H1 (cell line): Measurements from ENCODE around the gene KIAA1614. TPM values are rescaled to one million over a fixed set of nuclear protein-coding genes. Genes with fewer than 3 reads are reported as not detected.

Experiments used
- CTCF ChIA-PET: fragments of 300-600 bp; sonication (Branson Sonifier 250); formaldehyde crosslinking; loops from one replicate; lab custom pipeline; 2021; ENCODE audit not compliant: partially characterized antibody; lab: Charles Lee
- POLR2A ChIA-PET: fragments of 300-600 bp; sonication (Branson Sonifier 250); formaldehyde crosslinking; loops from one replicate; lab custom pipeline; 2021; ENCODE audit warnings: inconsistent platforms; ENCODE audit not compliant: partially characterized antibody; lab: Charles Lee
- DNase-seq, 2 experiments: peaks; one replicate each; pipeline versions ENCODE4 v3.0.0 to v3.0.0-alpha.2; 2010 to 2022; ENCODE audit warnings: low spot score in 2 of 2, low read depth in 1 of 2, mixed read lengths in 1 of 2
- FAIRE-seq: peaks from 2 replicates; lab custom pipeline; 2011; peaks lifted over from hg19 to GRCh38; lab: Jason Lieb, UNC
- H2AFZ ChIP-seq: 2 replicates; pipeline ENCODE4 v1.8.1; 2012; ENCODE audit warnings: low read length, inconsistent platforms
- H2AK5ac ChIP-seq: 2 replicates; pipeline ENCODE4 v1.6.1; 2013; ENCODE audit warnings: low read depth, low read length
- H2BK120ac ChIP-seq: replicated peaks from 2 replicates; pipeline ENCODE3; 2013; ENCODE audit warnings: low read depth, low read length, inconsistent platforms
- H2BK12ac ChIP-seq: 2 replicates; pipeline ENCODE4 v1.6.1; 2013; ENCODE audit warnings: low read depth, low read length
- H2BK15ac ChIP-seq: 2 replicates; pipeline ENCODE4 v1.6.1; 2013; ENCODE audit warnings: low read length
- H2BK20ac ChIP-seq: 2 replicates; pipeline ENCODE4 v1.6.1; 2013; ENCODE audit warnings: low read length
- H2BK5ac ChIP-seq: 2 replicates; pipeline ENCODE4 v1.6.1; 2013; ENCODE audit warnings: low read depth, low read length
- H3K14ac ChIP-seq: 2 replicates; pipeline ENCODE4 v1.6.1; 2013; ENCODE audit warnings: inconsistent platforms; ENCODE audit not compliant: insufficient read length
- H3K18ac ChIP-seq: 2 replicates; pipeline ENCODE4 v1.6.1; 2013; ENCODE audit warnings: low read length; ENCODE audit errors: extremely low read depth
- H3K23ac ChIP-seq: 2 replicates; pipeline ENCODE4 v1.6.1; 2013; ENCODE audit warnings: inconsistent platforms; ENCODE audit not compliant: insufficient read length
- H3K23me2 ChIP-seq: 2 replicates; pipeline ENCODE4 v1.6.1; 2013; ENCODE audit warnings: low read depth, low read length
- H3K27ac ChIP-seq: 2 replicates; pipeline ENCODE4 v1.6.1; 2011; ENCODE audit warnings: low read depth, low read length, inconsistent platforms
- H3K27me3 ChIP-seq, 4 experiments: replicated peaks in 1 of 4; 1 replicate in 1 of 4; 2 replicates in 3 of 4; pipeline versions ENCODE4 v1.6.1 to v1.8.1; 2011 to 2013; ENCODE audit warnings: low read length in 3 of 4, mild to moderate bottlenecking in 3 of 4, inconsistent platforms in 2 of 4, mixed read lengths in 2 of 4, moderate library complexity in 1 of 4; ENCODE audit not compliant: control insufficient read depth in 3 of 4, insufficient read depth in 3 of 4; ENCODE audit errors: extremely low read depth in 1 of 4
- H3K36me3 ChIP-seq, 4 experiments: 2 replicates each; pipeline versions ENCODE4 v1.6.1 to v1.8.1; 2011 to 2013; ENCODE audit warnings: mild to moderate bottlenecking in 4 of 4, low read length in 3 of 4, moderate library complexity in 2 of 4, control low read depth in 1 of 4, inconsistent platforms in 1 of 4; ENCODE audit not compliant: insufficient read depth in 4 of 4, control insufficient read depth in 2 of 4
- H3K4ac ChIP-seq: replicated peaks from 2 replicates; pipeline ENCODE3; 2013; ENCODE audit warnings: low read length, low read depth, mixed read lengths, inconsistent platforms; ENCODE audit not compliant: insufficient read length
- H3K4me1 ChIP-seq, 4 experiments: replicated peaks in 1 of 4; 1 replicate in 1 of 4; 2 replicates in 3 of 4; pipeline versions ENCODE4 v1.6.1 to v1.8.1; 2011 to 2013; ENCODE audit warnings: low read length in 3 of 4, inconsistent platforms in 2 of 4, mixed read lengths in 1 of 4; ENCODE audit not compliant: insufficient read depth in 4 of 4, control insufficient read depth in 3 of 4
- H3K4me2 ChIP-seq, 2 experiments: 2 replicates each; pipeline versions ENCODE4 v1.6.1 to v1.8.1; 2011 to 2013; ENCODE audit warnings: low read depth in 2 of 2, low read length in 2 of 2, control low read depth in 1 of 2, inconsistent platforms in 1 of 2, mild to moderate bottlenecking in 1 of 2; ENCODE audit not compliant: insufficient read depth in 1 of 2
- H3K4me3 ChIP-seq, 4 experiments: fragments of 200-600, 300-600 bp in 1 of 4; sonication (generic), shearing (Covaris generic), sonication (Bioruptor Twin) in 1 of 4; 2 replicates each; pipeline versions ENCODE4 v1.5.1 to v1.8.1; 2011 to 2016; ENCODE audit warnings: low read length in 4 of 4, low read depth in 3 of 4, control low read depth in 2 of 4, inconsistent platforms in 2 of 4, mild to moderate bottlenecking in 2 of 4, mixed read lengths in 1 of 4, moderate library complexity in 1 of 4; ENCODE audit not compliant: insufficient read depth in 2 of 4; ENCODE audit errors: extremely low read depth in 1 of 4
- H3K56ac ChIP-seq: replicated peaks from 2 replicates; pipeline ENCODE3; 2013; ENCODE audit warnings: low read depth, mild to moderate bottlenecking, mixed read lengths, low read length, inconsistent platforms; ENCODE audit not compliant: insufficient read length
- H3K79me1 ChIP-seq: 2 replicates; pipeline ENCODE4 v1.6.1; 2013; ENCODE audit warnings: low read depth, low read length, control low read depth
- H3K79me2 ChIP-seq, 2 experiments: 2 replicates each; pipeline versions ENCODE4 v1.6.1 to v1.8.1; 2012 to 2013; ENCODE audit warnings: low read length in 2 of 2, mild to moderate bottlenecking in 2 of 2, inconsistent platforms in 1 of 2; ENCODE audit not compliant: insufficient read depth in 2 of 2, control insufficient read depth in 1 of 2
- H3K9ac ChIP-seq, 4 experiments: replicated peaks in 1 of 4; 1 replicate in 1 of 4; 2 replicates in 3 of 4; pipeline versions ENCODE4 v1.6.1 to v1.8.1; 2011 to 2013; ENCODE audit warnings: low read depth in 3 of 4, low read length in 3 of 4, control low read depth in 2 of 4, mild to moderate bottlenecking in 2 of 4, moderate library complexity in 2 of 4, inconsistent platforms in 1 of 4; ENCODE audit errors: extremely low read depth in 1 of 4
- H3K9me3 ChIP-seq, 2 experiments: 2 replicates each; pipeline versions ENCODE4 v1.6.1 to v1.8.1; 2012 to 2013; ENCODE audit warnings: mild to moderate bottlenecking in 2 of 2, moderate library complexity in 2 of 2, control low read depth in 1 of 2, inconsistent platforms in 1 of 2, low read depth in 1 of 2, low read length in 1 of 2, mixed read lengths in 1 of 2; ENCODE audit not compliant: insufficient read depth in 2 of 2
- H4K20me1 ChIP-seq, 2 experiments: replicated peaks in 1 of 2; 2 replicates each; pipeline versions ENCODE3 to v1.8.1; 2011 to 2013; ENCODE audit warnings: inconsistent platforms in 2 of 2, low read length in 2 of 2, mild to moderate bottlenecking in 1 of 2; ENCODE audit not compliant: insufficient read depth in 2 of 2, control insufficient read depth in 1 of 2
- H4K5ac ChIP-seq: 2 replicates; pipeline ENCODE4 v1.6.1; 2013; ENCODE audit warnings: low read length, low read depth, mixed read lengths, inconsistent platforms; ENCODE audit not compliant: insufficient read length
- H4K8ac ChIP-seq: 2 replicates; pipeline ENCODE4 v1.8.0; 2013; ENCODE audit warnings: mild to moderate bottlenecking, moderate library complexity, low read length, inconsistent platforms; ENCODE audit not compliant: insufficient read depth; ENCODE audit errors: extremely low read depth
- H4K91ac ChIP-seq: replicated peaks from 2 replicates; pipeline ENCODE3; 2013; ENCODE audit warnings: low read length, mixed read lengths, inconsistent platforms; ENCODE audit not compliant: insufficient read length
- BACH1 ChIP-seq: IDR thresholded peaks from 2 replicates; pipeline ENCODE4 v1.6.1; 2012; ENCODE audit warnings: low read length, improper control_type of control experiment
- BRCA1 ChIP-seq: IDR thresholded peaks from 2 replicates; pipeline ENCODE4 v1.6.1; 2012; ENCODE audit warnings: low read depth, low read length, improper control_type of control experiment
- CREB1 ChIP-seq: IDR thresholded peaks from 2 replicates; pipeline ENCODE4 v1.6.1; 2012; ENCODE audit warnings: inconsistent platforms
- EGR1 ChIP-seq: IDR thresholded peaks from 2 replicates; pipeline ENCODE4 v1.6.1; 2011; ENCODE audit warnings: low read depth, low read length, borderline replicate concordance
- HDAC2 ChIP-seq, 2 experiments: fragments of 300-600 bp in 1 of 2; sonication (generic) in 1 of 2; IDR thresholded peaks; 2 replicates each; pipeline ENCODE4 v1.6.1; 2011 to 2012; ENCODE audit warnings: low read depth in 2 of 2, low read length in 2 of 2, mild to moderate bottlenecking in 2 of 2, moderate library complexity in 2 of 2, borderline replicate concordance in 1 of 2, inconsistent platforms in 1 of 2
- HDAC6 ChIP-seq: IDR thresholded peaks from one replicate; pipeline ENCODE4 v1.7.1; 2012; ENCODE audit warnings: low read depth, mild to moderate bottlenecking, inconsistent platforms, low read length, moderate library complexity
- JUND ChIP-seq: IDR thresholded peaks from 2 replicates; pipeline ENCODE4 v1.6.1; 2011; ENCODE audit warnings: mild to moderate bottlenecking, improper control_type of control experiment, low read length
- KDM1A ChIP-seq: fragments of 200-600, 300-600 bp; sonication (generic); IDR thresholded peaks from 2 replicates; pipeline ENCODE4 v1.7.1; 2016; ENCODE audit warnings: mild to moderate bottlenecking, low read length, borderline replicate concordance
- NANOG ChIP-seq: IDR thresholded peaks from 2 replicates; pipeline ENCODE4 v1.6.1; 2011; ENCODE audit warnings: low read length, low read depth, mild to moderate bottlenecking, inconsistent platforms; ENCODE audit not compliant: insufficient read depth, poor library complexity, severe bottlenecking
- POU5F1 ChIP-seq: IDR thresholded peaks from 2 replicates; pipeline ENCODE4 v1.6.1; 2011; ENCODE audit warnings: low read depth, mild to moderate bottlenecking, low read length, moderate library complexity
- SAP30 ChIP-seq: fragments of 300-600 bp; sonication (generic); IDR thresholded peaks from 2 replicates; pipeline ENCODE4 v1.7.1; 2012; ENCODE audit warnings: low read length, moderate library complexity, mild to moderate bottlenecking, inconsistent platforms; ENCODE audit not compliant: insufficient read depth, insufficient replicate concordance
- WGBS, 2 experiments: shearing (Covaris generic) in 1 of 2; methylation state at CpG; one replicate each; pipeline versions ENCODE4 v1.1.6 to v1.1.7; 2013 to 2015; ENCODE audit warnings: low lambda C conversion rate in 2 of 2, mixed read lengths in 2 of 2, inconsistent platforms in 1 of 2, low coverage in 1 of 2, missing lambda C conversion rate in 1 of 2; ENCODE audit not compliant: insufficient replicate concordance in 2 of 2, insufficient coverage in 1 of 2, insufficient read length in 1 of 2; ENCODE audit errors: extremely low coverage in 1 of 2, missing lambda C conversion rate in 1 of 2; 5-methylcytosine and 5-hydroxymethylcytosine counted together
- polyA plus RNA-seq, 7 experiments: library from polyadenylated mRNA; depleted of rRNA in 3 of 7; stranded (reverse) in 5 of 7; unstranded in 2 of 7; fragments of >200 nt in 5 of 7; fragments of 200-250 nt in 2 of 7; gene quantifications; 1 replicate in 5 of 7; 2 replicates in 1 of 7; 4 replicates in 1 of 7; pipeline versions ENCODE4 v1.2.1 to v1.2.3, GENCODE V29; 2011 to 2013; ENCODE audit warnings: missing spikeins in 2 of 7, mixed read lengths in 2 of 7
- total RNA-seq: library from RNA; stranded (reverse); fragmentation: NEBNext Ultra II Directional; extraction: Animal tissue kit (Norgen Biotek cat#: 25700); gene quantifications from 2 replicates; pipeline ENCODE4 v1.2.1, GENCODE V29; 2021

The KIAA1614 gene
- total and polyA plus RNA-seq, 2 of the 8 experiments (the other 6 are each of a cell fraction or from before 2014, with no cell fraction given) = 1.3 to 3.1 TPM

DNA sequence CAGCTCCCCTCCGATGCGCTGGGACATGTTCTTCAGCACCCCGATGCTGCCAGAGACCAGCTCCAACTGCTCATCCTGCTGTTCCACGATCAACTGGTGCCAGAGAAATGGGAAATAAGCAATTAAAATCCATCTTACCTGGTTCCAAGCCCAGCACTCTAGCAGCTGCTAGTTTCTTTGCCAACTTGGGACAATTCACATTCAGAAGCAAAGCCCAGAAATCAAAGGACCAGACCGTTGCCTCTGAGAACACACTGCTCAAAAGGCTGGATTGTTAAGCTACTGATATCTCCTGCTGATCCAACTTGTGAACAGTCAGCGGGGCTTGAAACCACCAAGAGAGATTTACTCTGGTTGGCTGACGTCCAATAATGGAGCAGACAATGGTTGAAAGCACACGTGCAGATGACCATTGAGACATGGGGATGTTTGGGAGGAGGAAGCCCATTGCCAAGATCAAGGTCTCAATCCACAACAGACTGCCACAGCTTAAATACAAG lies 75.6 kb downstream of the KIAA1614 start:
- Histone ChIP-seq H2BK15ac (no peak overlapping the region), H2AK5ac (no peak overlapping the region), H3K27me3 (no peaks in the 10 kb centered on the region), H4K20me1 (peaks cover 2 to 5% of the 10 kb centered on the region in 2 experiments), H3K4ac (no peak overlapping the region), H3K4me3 (no peak overlapping the region), H2BK12ac (no peak overlapping the region), H3K23ac (no peak overlapping the region), H3K36me3 (peaks cover 10 to 75% (median 48%) of the 10 kb centered on the region in 4 experiments), H2BK5ac (no peak overlapping the region), H3K4me2 (no peak overlapping the region), H2BK20ac (no peak overlapping the region), H3K4me1 (no peaks in the 10 kb centered on the region), H3K9ac (no peak overlapping the region), H2BK120ac (no peak overlapping the region), H3K27ac (no peak overlapping the region), H4K8ac (no peak overlapping the region; the same call in 1 of the 2 replicates), H3K56ac (no peak overlapping the region), H3K14ac (no peak overlapping the region), H2AFZ (no peak overlapping the region), H4K91ac (no peak overlapping the region), H3K79me2 (no peaks in the 10 kb centered on the region), H3K79me1 (no peaks in the 10 kb centered on the region), H3K9me3 (no peaks in the 10 kb centered on the region), H3K18ac (no peak overlapping the region), H4K5ac (no peak overlapping the region), H3K23me2 (peaks cover 2% of the 10 kb centered on the region; the same call in 1 of the 2 replicates)
- CTCF ChIA-PET = interaction anchor here (0.8 to 1.3 kb wide), 4 partner anchors 12 to 81 kb away, joined by 3 to 4 read pairs (median 3); no protein-coding TSS in a partner anchor
- no peak for DNase-seq
- WGBS, 2 experiments = 95% methylated on average over 8 of the region's 8 CpGs; no CpG with 5 or more reads in 1 of the 2 experiments
- FAIRE-seq = no peak
- POLR2A ChIA-PET = interaction anchor here (0.6 kb wide), 1 partner anchor 875 kb away, joined by 3 read pairs; no protein-coding TSS in a partner anchor
- TF ChIP-seq CREB1 = no peak
- TF ChIP-seq NANOG = no peak
- TF ChIP-seq EGR1 = no peak
- TF ChIP-seq HDAC6 = no peak
- TF ChIP-seq JUND = no peak
- no peak for TF ChIP-seq BACH1
- no peak for TF ChIP-seq BRCA1
- no peak for TF ChIP-seq POU5F1
- TF ChIP-seq SAP30 = no peak
- no peak for TF ChIP-seq HDAC2 (IDR thresholded peaks at IDR 0.05; ENCODE audit: borderline replicate concordance in 1 of 2, low read depth in 2 of 2, low read length in 2 of 2)
- no peak for TF ChIP-seq KDM1A
